ENCODE results near the gene EDN2.

The EDN2 gene

GRCh38 chr1:41509270-41509671, 24.8 kb upstream of the EDN2 start:
- no peak overlapping the region for H3K9ac ChIP-seq (ENCODE audit: insufficient read length, low read depth)
- peaks cover 32% of the 10 kb centered on the region for H3K36me3 ChIP-seq (ENCODE audit: insufficient read depth, insufficient read length, low read length)

GRCh38 chr1:41508290-41508689, 23.8 kb upstream of the EDN2 start:
- TF ChIP-seq ZNF274 (IDR thresholded peaks at IDR 0.05; ENCODE audit: low read depth, low read length) (no peak), SUZ12 (IDR thresholded peaks at IDR 0.05; ENCODE audit: extremely low read depth, insufficient read depth, insufficient read length) (no peak), YY1 (IDR thresholded peaks at IDR 0.05; ENCODE audit: insufficient read depth, insufficient read length) (no peak)
- Histone ChIP-seq H3K27me3 (ENCODE audit: insufficient read depth, insufficient read length) (no peaks in the 10 kb centered on the region), H3K9ac (ENCODE audit: insufficient read length, low read depth) (peak overlapping the region; percentile 11), H3K9me3 (ENCODE audit: insufficient read depth, low read length) (no peaks in the 10 kb centered on the region), H3K4me3 (ENCODE audit: insufficient read length, low read depth) (no peak overlapping the region), H3K36me3 (ENCODE audit: insufficient read depth, insufficient read length, low read length) (peaks cover 31% of the 10 kb centered on the region), H3K4me1 (ENCODE audit: insufficient read depth, insufficient read length) (peaks cover 22% of the 10 kb centered on the region)
- no peak for DNase-seq (ENCODE audit: low read depth, low spot score)

More at GRCh38 chr1:41509270-41509671, 24.8 kb upstream of the EDN2 start:
- Histone ChIP-seq H3K4me1 (ENCODE audit: insufficient read depth, insufficient read length) (peaks cover 14% of the 10 kb centered on the region), H3K9me3 (ENCODE audit: insufficient read depth, low read length) (no peaks in the 10 kb centered on the region), H3K4me3 (ENCODE audit: insufficient read length, low read depth) (no peak overlapping the region), H3K27me3 (ENCODE audit: insufficient read depth, insufficient read length) (no peaks in the 10 kb centered on the region)
- DNase-seq (ENCODE audit: low read depth, low spot score), result no peak
- no peak for TF ChIP-seq ZNF274 (IDR thresholded peaks at IDR 0.05; ENCODE audit: low read depth, low read length)
- TF ChIP-seq SUZ12 (IDR thresholded peaks at IDR 0.05; ENCODE audit: extremely low read depth, insufficient read depth, insufficient read length), result no peak
- TF ChIP-seq YY1 (IDR thresholded peaks at IDR 0.05; ENCODE audit: insufficient read depth, insufficient read length), result no peak

GRCh38 chr1:41507836-41508235, 23.4 kb upstream of the EDN2 start:
- Histone ChIP-seq H3K27me3 (ENCODE audit: insufficient read depth, insufficient read length) (no peaks in the 10 kb centered on the region), H3K4me1 (ENCODE audit: insufficient read depth, insufficient read length) (peaks cover 22% of the 10 kb centered on the region), H3K4me3 (ENCODE audit: insufficient read length, low read depth) (no peak overlapping the region), H3K36me3 (ENCODE audit: insufficient read depth, insufficient read length, low read length) (peaks cover 26% of the 10 kb centered on the region), H3K9me3 (ENCODE audit: insufficient read depth, low read length) (no peaks in the 10 kb centered on the region), H3K9ac (ENCODE audit: insufficient read length, low read depth) (no peak overlapping the region)
- no peak for TF ChIP-seq YY1 (IDR thresholded peaks at IDR 0.05; ENCODE audit: insufficient read depth, insufficient read length)
- no peak for TF ChIP-seq ZNF274 (IDR thresholded peaks at IDR 0.05; ENCODE audit: low read depth, low read length)
- no peak for TF ChIP-seq SUZ12 (IDR thresholded peaks at IDR 0.05; ENCODE audit: extremely low read depth, insufficient read depth, insufficient read length)
- DNase-seq (ENCODE audit: low read depth, low spot score), result no peak

GRCh38 chr1:41507110-41507720, 22.7 kb upstream of the EDN2 start:
- peaks cover 21% of the 10 kb centered on the region for H3K36me3 ChIP-seq (ENCODE audit: insufficient read depth, insufficient read length, low read length)
- no peak overlapping the region for H3K9ac ChIP-seq (ENCODE audit: insufficient read length, low read depth)
- peaks cover 22% of the 10 kb centered on the region for H3K4me1 ChIP-seq (ENCODE audit: insufficient read depth, insufficient read length)
- H3K27me3 ChIP-seq (ENCODE audit: insufficient read depth, insufficient read length), result no peaks in the 10 kb centered on the region
- H3K4me3 ChIP-seq (ENCODE audit: insufficient read length, low read depth), result no peak overlapping the region
- no peaks in the 10 kb centered on the region for H3K9me3 ChIP-seq (ENCODE audit: insufficient read depth, low read length)
- no peak for DNase-seq (ENCODE audit: low read depth, low spot score)
- no peak for TF ChIP-seq SUZ12 (IDR thresholded peaks at IDR 0.05; ENCODE audit: extremely low read depth, insufficient read depth, insufficient read length)
- TF ChIP-seq YY1 (IDR thresholded peaks at IDR 0.05; ENCODE audit: insufficient read depth, insufficient read length), result no peak
- TF ChIP-seq ZNF274 (IDR thresholded peaks at IDR 0.05; ENCODE audit: low read depth, low read length), result no peak

- no peak for DNase-seq (ENCODE audit: low read depth, low spot score)
Measured at GRCh38 chr1:41504114-41505035, 19.9 kb upstream of the EDN2 start.

GRCh38 chr1:41503538-41504113, 19.1 kb upstream of the EDN2 start:
- no peaks in the 10 kb centered on the region for H3K9me3 ChIP-seq (ENCODE audit: insufficient read depth, low read length)
- TF ChIP-seq ZNF274 (IDR thresholded peaks at IDR 0.05; ENCODE audit: low read depth, low read length) (no peak), SUZ12 (IDR thresholded peaks at IDR 0.05; ENCODE audit: extremely low read depth, insufficient read depth, insufficient read length) (no peak), YY1 (IDR thresholded peaks at IDR 0.05; ENCODE audit: insufficient read depth, insufficient read length) (no peak)
- peaks cover 38% of the 10 kb centered on the region for H3K4me1 ChIP-seq (ENCODE audit: insufficient read depth, insufficient read length)
- H3K36me3 ChIP-seq (ENCODE audit: insufficient read depth, insufficient read length, low read length), result no peaks in the 10 kb centered on the region
- H3K9ac ChIP-seq (ENCODE audit: insufficient read length, low read depth), result no peak overlapping the region
- no peaks in the 10 kb centered on the region for H3K27me3 ChIP-seq (ENCODE audit: insufficient read depth, insufficient read length)
- no peak for DNase-seq (ENCODE audit: low read depth, low spot score)
- H3K4me3 ChIP-seq (ENCODE audit: insufficient read length, low read depth), result no peak overlapping the region

More at GRCh38 chr1:41504114-41505035, 19.9 kb upstream of the EDN2 start:
- H3K9ac ChIP-seq (ENCODE audit: insufficient read length, low read depth), result no peak overlapping the region
- no peaks in the 10 kb centered on the region for H3K9me3 ChIP-seq (ENCODE audit: insufficient read depth, low read length)
- no peaks in the 10 kb centered on the region for H3K27me3 ChIP-seq (ENCODE audit: insufficient read depth, insufficient read length)
- peaks cover 34% of the 10 kb centered on the region for H3K4me1 ChIP-seq (ENCODE audit: insufficient read depth, insufficient read length)
- H3K4me3 ChIP-seq (ENCODE audit: insufficient read length, low read depth), result no peak overlapping the region
- H3K36me3 ChIP-seq (ENCODE audit: insufficient read depth, insufficient read length, low read length), result no peaks in the 10 kb centered on the region
- no peak for TF ChIP-seq YY1 (IDR thresholded peaks at IDR 0.05; ENCODE audit: insufficient read depth, insufficient read length)
- no peak for TF ChIP-seq SUZ12 (IDR thresholded peaks at IDR 0.05; ENCODE audit: extremely low read depth, insufficient read depth, insufficient read length)
- TF ChIP-seq ZNF274 (IDR thresholded peaks at IDR 0.05; ENCODE audit: low read depth, low read length), result no peak

- no peak for DNase-seq (ENCODE audit: low read depth, low spot score)
- peaks cover 35% of the 10 kb centered on the region for H3K4me1 ChIP-seq (ENCODE audit: insufficient read depth, insufficient read length)
- H3K27me3 ChIP-seq (ENCODE audit: insufficient read depth, insufficient read length), result no peaks in the 10 kb centered on the region
- TF ChIP-seq ZNF274 (IDR thresholded peaks at IDR 0.05; ENCODE audit: low read depth, low read length), result no peak
- TF ChIP-seq SUZ12 (IDR thresholded peaks at IDR 0.05; ENCODE audit: extremely low read depth, insufficient read depth, insufficient read length), result no peak
- TF ChIP-seq YY1 (IDR thresholded peaks at IDR 0.05; ENCODE audit: insufficient read depth, insufficient read length), result no peak
- H3K9me3 ChIP-seq (ENCODE audit: insufficient read depth, low read length), result no peaks in the 10 kb centered on the region
- H3K36me3 ChIP-seq (ENCODE audit: insufficient read depth, insufficient read length, low read length), result no peaks in the 10 kb centered on the region
- no peak overlapping the region for H3K9ac ChIP-seq (ENCODE audit: insufficient read length, low read depth)
- H3K4me3 ChIP-seq (ENCODE audit: insufficient read length, low read depth), result no peak overlapping the region
Measured at GRCh38 chr1:41502912-41503311, 18.4 kb upstream of the EDN2 start.

All from NT2/D1 (cell line).